Effector memory CD8-positive, alpha-beta T cell (primary cell): ENCODE data around the gene MEGF6.

ENCODE experiments used
- ATAC-seq: fragments of 150-1000 bp; cut with Tn5 transposase; replicated peaks from 2 replicates; pipeline ENCODE4 v1.10.0; 2021; ENCODE audit warnings: mild to moderate bottlenecking, moderate library complexity
- DNase-seq, 3 experiments: peaks; one replicate each; pipeline ENCODE4 v3.0.0; 2021
- H3K27ac Mint-ChIP-seq, 2 donors: one replicate each; pipeline ENCODE4 v1.8.0; 2022; ENCODE audit warnings: mild to moderate bottlenecking in 2 of 2, mixed read lengths in 2 of 2, moderate library complexity in 2 of 2
- H3K27me3 Mint-ChIP-seq, 2 donors: one replicate each; pipeline ENCODE4 v1.8.0; 2022; ENCODE audit warnings: mixed read lengths in 2 of 2
- H3K36me3 Mint-ChIP-seq: one replicate; pipeline ENCODE4 v1.8.0; 2022; ENCODE audit warnings: mild to moderate bottlenecking, moderate library complexity, mixed read lengths; ENCODE audit not compliant: insufficient read depth
- H3K4me1 Mint-ChIP-seq, 2 donors: one replicate each; pipeline ENCODE4 v1.8.0; 2022; ENCODE audit warnings: low read depth in 2 of 2, mixed read lengths in 2 of 2
- H3K4me3 Mint-ChIP-seq, 2 donors: one replicate each; pipeline ENCODE4 v1.8.0; 2022; ENCODE audit warnings: mild to moderate bottlenecking in 2 of 2, mixed read lengths in 2 of 2, moderate library complexity in 2 of 2
- H3K9me3 Mint-ChIP-seq, 2 donors: one replicate each; pipeline ENCODE4 v1.8.0; 2022; ENCODE audit warnings: mixed read lengths in 2 of 2

The MEGF6 gene

DNA sequence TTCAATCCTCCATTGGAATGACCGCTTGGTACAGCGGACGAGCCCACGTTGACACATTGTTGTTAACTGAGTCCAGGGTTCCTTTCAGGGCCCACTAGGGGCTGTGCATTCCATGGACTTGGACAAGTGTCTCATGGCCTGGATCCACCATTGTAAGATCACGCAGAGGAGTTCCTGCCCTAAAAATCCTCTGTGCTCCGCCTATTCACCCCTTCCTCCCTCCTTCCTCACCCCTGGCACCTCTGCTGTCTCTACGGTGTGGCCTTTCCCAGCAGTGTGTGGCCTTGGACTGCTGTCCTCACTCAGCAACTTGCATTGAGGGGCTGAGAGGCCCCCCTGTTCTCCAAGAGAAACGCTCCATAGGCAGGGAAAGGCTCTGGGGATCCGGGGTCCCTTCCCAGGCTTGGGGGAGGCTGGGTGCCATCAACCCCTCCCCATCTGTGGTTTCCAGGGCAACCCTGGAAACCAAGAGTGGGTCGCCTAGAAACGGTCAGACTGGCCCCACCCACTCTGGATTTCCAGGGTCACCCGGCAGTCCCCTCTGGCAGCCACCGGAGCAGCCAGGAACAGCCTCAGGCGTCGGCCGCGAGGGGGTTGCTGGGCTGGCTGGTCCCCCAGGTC lies 50.9 kb downstream of the MEGF6 start:
- peaks cover 20 to 23% of the 10 kb centered on the region in 2 donors for H3K27me3 Mint-ChIP-seq
- no peaks in the 10 kb centered on the region for H3K4me1 Mint-ChIP-seq
- H3K9me3 Mint-ChIP-seq: no peaks in the 10 kb centered on the region
- no peak for DNase-seq
- H3K36me3 Mint-ChIP-seq: no peaks in the 10 kb centered on the region
- H3K4me3 Mint-ChIP-seq: no peak overlapping the region
- ATAC-seq: no peak
- H3K27ac Mint-ChIP-seq: no peak overlapping the region

DNA sequence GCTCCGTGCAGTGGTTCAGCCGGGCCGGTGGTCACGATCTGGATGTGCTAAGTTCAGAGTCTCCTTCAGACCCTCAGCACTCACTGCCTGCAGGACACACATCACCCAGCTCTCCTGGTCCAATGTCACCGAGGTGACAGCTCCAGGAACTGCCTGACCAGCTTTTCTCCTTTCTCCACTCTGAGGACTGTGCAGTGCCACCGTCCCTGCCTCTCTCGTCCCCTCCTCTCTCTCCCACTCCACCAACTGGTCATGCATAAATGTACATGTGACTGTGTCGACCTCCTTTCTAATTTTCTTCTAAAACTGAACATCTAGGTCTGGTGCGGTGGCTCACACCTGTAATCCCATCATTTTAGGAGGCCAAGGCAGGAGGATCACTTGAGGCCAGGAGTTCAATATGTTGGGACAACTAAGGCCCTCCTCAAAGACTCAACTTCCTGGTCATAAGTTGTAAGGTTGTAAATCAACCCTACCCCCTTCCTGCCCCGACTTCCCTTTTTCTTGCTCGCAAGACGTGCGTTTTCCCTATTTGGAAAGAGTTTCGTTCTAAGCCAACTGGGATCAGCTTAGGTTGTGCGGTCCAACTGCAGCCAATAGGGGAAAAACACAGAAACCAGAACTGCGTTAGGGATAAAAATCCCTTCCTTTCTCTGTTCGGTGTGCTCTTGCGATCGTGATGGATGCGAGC lies 53.1 kb downstream of the MEGF6 start:
- Mint-ChIP-seq H3K27ac (no peak overlapping the region), H3K4me3 (no peak overlapping the region), H3K9me3 (no peaks in the 10 kb centered on the region), H3K36me3 (no peaks in the 10 kb centered on the region), H3K27me3 (peaks cover 5% of the 10 kb centered on the region in 2 donors), H3K4me1 (no peaks in the 10 kb centered on the region)
- DNase-seq: no peak
- ATAC-seq: no peak

DNA sequence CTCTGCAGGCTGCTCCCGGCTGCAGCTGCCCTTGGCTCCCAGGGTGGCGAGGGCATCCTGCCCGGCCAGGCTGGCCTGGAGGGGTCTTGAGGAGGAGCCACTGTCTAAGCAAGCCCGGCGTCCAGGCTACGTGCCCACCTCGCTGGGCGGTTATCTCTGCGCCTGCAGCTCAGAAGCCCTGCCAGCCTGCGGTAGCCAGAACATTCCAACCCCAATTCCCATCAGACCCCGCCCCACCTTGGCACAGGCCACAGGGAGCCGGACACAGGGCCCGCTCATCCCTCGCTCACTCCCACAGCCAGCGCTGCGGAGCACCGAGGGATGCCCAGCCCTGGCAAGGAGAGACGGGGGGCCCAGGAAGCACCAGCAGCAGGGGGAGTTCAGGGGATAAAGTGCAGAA lies 53.9 kb downstream of the MEGF6 start:
- H3K27me3 Mint-ChIP-seq: no peaks in the 10 kb centered on the region
- H3K4me3 Mint-ChIP-seq: no peak overlapping the region
- no peak overlapping the region for H3K27ac Mint-ChIP-seq
- DNase-seq: no peak
- no peak for ATAC-seq
- H3K36me3 Mint-ChIP-seq: no peaks in the 10 kb centered on the region
- H3K9me3 Mint-ChIP-seq: no peaks in the 10 kb centered on the region
- no peaks in the 10 kb centered on the region for H3K4me1 Mint-ChIP-seq

DNA sequence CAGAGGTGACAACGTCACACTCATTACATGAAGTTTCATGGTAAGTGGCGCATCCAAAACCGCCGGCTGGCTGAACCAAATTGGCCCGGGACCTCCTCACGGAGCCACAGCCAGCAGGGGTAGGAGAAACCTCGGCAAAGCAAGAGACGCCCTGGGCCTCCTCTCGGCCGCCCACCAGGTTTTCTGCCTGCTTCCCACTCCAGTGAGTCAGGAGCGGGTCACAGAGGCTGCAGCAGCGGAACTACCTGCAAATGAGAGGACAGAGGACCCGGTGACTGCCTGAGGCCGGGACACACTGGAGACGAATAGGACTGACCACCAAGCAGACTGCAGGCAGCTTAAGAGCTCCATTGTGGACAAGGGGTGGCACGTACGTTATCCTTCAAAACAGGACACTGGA lies 55.0 kb downstream of the MEGF6 start:
- H3K4me1 Mint-ChIP-seq: no peaks in the 10 kb centered on the region
- H3K27me3 Mint-ChIP-seq: no peaks in the 10 kb centered on the region
- H3K36me3 Mint-ChIP-seq: no peaks in the 10 kb centered on the region
- H3K9me3 Mint-ChIP-seq: no peaks in the 10 kb centered on the region
- no peak overlapping the region for H3K27ac Mint-ChIP-seq
- ATAC-seq: no peak
- DNase-seq: no peak
- H3K4me3 Mint-ChIP-seq: no peak overlapping the region

DNA sequence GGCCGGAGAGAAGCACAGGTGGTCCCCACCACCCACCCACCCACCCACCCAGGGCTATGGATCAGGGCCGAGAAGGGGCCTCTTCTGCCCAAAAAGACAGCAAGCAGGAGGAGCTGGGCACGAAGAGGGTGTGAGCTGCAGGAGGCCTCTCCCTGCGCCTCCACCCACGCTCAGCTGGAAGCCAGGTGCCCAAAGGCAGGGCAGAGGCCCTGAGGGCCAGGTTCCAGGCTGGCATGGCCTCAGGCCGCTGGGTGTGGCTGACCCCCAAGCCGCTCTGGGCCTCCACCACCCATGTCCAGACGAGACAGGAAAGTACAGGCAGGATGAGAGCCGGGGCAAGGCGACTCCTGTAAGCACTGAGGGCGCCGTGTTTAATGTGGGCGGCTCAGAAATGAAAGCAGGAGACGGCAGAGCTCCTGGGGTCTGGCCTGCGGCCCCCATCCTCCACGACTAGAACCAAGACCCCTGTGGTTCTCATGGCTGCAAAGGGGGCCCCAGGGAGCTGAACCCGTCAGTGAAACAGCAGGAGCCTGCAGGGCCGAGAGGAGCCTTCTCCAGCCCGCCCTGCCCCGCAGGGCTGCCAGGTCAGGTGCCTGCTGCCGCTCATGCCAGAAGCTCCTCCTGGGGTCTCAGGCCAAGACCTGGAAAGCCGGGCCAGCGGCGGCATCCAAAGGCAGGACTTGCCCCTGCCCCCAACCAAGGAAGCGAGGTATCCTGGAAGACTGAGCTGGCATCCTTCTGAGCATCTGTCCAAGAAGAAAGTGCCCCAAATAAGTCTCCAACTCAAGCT lies 56.0 kb downstream of the MEGF6 start:
- Mint-ChIP-seq H3K9me3 (no peaks in the 10 kb centered on the region), H3K36me3 (no peaks in the 10 kb centered on the region), H3K27me3 (no peaks in the 10 kb centered on the region), H3K4me3 (no peak overlapping the region), H3K27ac (no peak overlapping the region), H3K4me1 (no peaks in the 10 kb centered on the region)
- DNase-seq: no peak
- no peak for ATAC-seq

DNA sequence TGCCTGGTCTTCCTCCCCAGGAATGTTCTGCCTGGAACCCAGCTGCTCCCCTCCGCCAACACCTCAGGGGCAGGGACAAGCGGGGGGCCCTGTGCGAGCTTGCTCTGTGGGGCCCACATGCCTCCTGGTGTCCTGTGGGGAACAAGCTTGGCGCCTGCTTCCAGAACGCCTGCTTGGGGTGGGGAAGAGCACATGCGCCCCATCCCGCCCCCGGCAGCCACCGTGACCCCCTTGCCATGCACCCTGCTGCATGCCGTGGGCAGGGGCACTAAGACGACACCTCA lies 57.4 kb downstream of the MEGF6 start:
- H3K9me3 Mint-ChIP-seq: no peaks in the 10 kb centered on the region
- H3K4me1 Mint-ChIP-seq: no peaks in the 10 kb centered on the region
- ATAC-seq: no peak
- DNase-seq: no peak
- H3K4me3 Mint-ChIP-seq: no peak overlapping the region
- no peaks in the 10 kb centered on the region for H3K27me3 Mint-ChIP-seq
- H3K27ac Mint-ChIP-seq: no peak overlapping the region
- no peaks in the 10 kb centered on the region for H3K36me3 Mint-ChIP-seq

DNA sequence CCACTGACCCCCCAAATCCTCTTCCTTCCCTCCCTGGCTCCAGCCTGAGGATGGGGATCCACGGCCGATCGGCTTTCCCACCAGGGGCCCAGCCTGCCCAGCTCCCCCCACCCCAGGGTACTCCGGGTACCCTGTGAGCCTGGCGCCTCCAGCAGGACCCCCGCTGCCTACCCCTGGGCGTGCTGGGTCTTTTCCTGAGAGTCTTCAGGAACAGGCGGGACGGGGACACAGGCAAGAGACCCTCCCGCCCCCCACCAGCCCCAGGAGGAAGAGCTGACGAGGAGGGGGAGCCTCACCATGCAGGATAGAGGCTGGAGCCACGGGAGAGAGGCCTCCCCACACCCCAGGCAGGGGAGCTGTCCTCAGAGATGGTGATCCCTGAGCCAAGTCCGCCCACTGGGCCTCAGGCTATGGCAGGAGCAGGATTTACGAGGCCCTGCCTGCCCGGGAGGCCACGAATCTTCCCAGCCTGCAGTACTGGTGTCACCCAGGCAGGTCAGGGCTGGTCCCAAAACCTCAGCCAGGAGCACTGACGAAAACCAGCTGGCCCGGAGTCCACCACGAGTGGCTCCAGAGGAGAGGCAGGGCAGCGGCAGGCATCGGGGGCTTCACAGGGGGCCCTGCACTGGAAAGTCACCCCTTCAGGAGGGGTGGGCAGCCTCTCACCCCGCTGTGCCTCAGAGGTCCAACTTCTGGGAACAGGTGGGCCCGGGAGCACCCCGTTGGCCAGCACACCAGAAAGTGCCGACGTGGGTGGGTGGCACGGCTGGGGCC lies 58.0 kb downstream of the MEGF6 start:
- Mint-ChIP-seq H3K4me1 (no peaks in the 10 kb centered on the region), H3K36me3 (no peaks in the 10 kb centered on the region), H3K27ac (no peak overlapping the region), H3K27me3 (no peaks in the 10 kb centered on the region), H3K4me3 (no peak overlapping the region), H3K9me3 (no peaks in the 10 kb centered on the region)
- no peak for ATAC-seq
- DNase-seq: no peak

DNA sequence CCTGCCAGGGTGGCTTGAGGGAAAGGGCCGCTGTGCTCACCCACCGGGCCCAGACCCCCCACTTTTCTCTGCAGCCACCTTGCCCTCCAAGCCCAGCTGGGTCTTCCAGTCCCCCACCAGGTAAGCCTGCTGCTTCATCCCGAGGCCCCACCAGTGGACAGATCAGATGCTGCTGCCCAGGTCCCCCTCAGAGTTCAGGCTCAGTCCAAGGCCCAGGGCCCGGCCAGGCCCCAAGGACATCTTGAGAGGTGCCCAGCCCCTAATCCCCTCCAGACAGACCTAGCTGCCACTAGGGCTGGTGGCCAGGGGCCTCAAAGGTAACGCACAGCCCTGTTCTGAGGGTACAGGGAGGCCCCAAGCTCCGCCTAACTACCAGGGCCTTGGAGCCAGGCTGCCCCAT lies 58.6 kb downstream of the MEGF6 start:
- Mint-ChIP-seq H3K9me3 (no peaks in the 10 kb centered on the region), H3K27ac (no peak overlapping the region), H3K4me1 (no peaks in the 10 kb centered on the region), H3K27me3 (no peaks in the 10 kb centered on the region), H3K36me3 (no peaks in the 10 kb centered on the region), H3K4me3 (no peak overlapping the region)
- no peak for ATAC-seq
- DNase-seq: no peak

DNA sequence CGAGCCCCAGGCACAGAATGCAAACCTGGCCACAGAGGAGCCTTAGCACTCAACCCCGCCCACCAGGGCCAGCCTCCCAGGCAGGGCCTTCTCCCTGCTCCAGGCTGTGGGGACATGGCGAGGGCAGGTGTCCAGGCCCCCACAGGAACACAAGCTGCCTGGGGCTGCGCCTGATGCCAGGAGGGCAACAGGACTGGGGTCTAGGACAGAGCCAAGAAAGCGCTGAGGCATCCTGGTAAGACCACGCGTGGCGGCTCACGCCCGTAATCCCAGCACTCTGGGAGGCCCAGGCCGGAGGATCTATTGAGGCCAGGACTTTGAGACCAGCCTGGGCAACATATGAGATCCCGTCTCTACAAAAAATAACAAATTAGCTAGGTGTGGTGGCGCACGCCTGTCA lies 59.1 kb downstream of the MEGF6 start:
- H3K27me3 Mint-ChIP-seq: no peaks in the 10 kb centered on the region
- H3K9me3 Mint-ChIP-seq: no peaks in the 10 kb centered on the region
- no peaks in the 10 kb centered on the region for H3K4me1 Mint-ChIP-seq
- ATAC-seq (no peak), DNase-seq (no peak)
- H3K36me3 Mint-ChIP-seq: no peaks in the 10 kb centered on the region
- H3K27ac Mint-ChIP-seq: no peak overlapping the region
- no peak overlapping the region for H3K4me3 Mint-ChIP-seq

DNA sequence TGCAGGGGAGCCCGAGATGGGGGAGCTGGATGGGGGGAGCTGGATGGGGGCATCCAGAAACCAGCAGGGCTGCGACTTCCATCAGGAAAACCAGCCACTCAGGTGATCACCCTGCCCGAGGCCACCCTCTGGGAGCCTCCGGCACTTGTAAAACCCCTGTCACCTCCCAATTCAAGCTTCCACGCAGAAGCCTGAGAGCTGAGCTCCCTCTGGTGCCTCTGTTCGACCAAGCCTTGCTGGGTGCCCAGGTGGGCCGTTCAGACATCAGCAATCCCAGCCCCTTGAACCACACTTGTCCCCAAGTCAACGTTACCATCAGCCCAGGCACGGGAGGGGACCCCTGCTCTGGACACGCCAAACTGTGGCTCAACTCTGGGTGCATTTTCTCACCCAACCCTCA lies 59.6 kb downstream of the MEGF6 start:
- no peak for ATAC-seq
- Mint-ChIP-seq H3K27me3 (no peaks in the 10 kb centered on the region), H3K4me1 (no peaks in the 10 kb centered on the region), H3K36me3 (no peaks in the 10 kb centered on the region), H3K9me3 (no peaks in the 10 kb centered on the region), H3K27ac (no peak overlapping the region), H3K4me3 (no peak overlapping the region)
- DNase-seq: no peak

DNA sequence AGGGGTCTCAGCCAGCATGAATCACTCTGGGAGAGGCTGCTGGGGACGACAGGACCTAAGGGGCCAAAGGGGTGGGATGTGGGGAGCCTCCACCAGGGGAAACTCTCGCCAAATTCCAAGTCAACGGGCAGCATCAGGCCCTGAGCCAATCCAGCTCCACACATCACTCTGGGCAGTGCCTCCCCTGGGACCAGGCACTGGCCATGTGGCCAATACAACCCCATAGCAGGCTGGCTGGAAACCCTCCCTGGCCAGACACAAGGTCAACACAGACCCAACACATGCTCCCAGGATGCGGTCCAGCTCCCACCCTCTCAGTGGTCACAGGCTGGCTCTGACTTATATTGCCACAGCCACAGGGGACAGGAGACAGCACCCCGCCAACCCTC lies 60.0 kb downstream of the MEGF6 start:
- H3K36me3 Mint-ChIP-seq: no peaks in the 10 kb centered on the region
- no peak for DNase-seq
- no peak for ATAC-seq
- H3K27ac Mint-ChIP-seq: no peak overlapping the region
- H3K9me3 Mint-ChIP-seq: no peaks in the 10 kb centered on the region
- H3K4me1 Mint-ChIP-seq: no peaks in the 10 kb centered on the region
- H3K27me3 Mint-ChIP-seq: no peaks in the 10 kb centered on the region
- H3K4me3 Mint-ChIP-seq: no peak overlapping the region

DNA sequence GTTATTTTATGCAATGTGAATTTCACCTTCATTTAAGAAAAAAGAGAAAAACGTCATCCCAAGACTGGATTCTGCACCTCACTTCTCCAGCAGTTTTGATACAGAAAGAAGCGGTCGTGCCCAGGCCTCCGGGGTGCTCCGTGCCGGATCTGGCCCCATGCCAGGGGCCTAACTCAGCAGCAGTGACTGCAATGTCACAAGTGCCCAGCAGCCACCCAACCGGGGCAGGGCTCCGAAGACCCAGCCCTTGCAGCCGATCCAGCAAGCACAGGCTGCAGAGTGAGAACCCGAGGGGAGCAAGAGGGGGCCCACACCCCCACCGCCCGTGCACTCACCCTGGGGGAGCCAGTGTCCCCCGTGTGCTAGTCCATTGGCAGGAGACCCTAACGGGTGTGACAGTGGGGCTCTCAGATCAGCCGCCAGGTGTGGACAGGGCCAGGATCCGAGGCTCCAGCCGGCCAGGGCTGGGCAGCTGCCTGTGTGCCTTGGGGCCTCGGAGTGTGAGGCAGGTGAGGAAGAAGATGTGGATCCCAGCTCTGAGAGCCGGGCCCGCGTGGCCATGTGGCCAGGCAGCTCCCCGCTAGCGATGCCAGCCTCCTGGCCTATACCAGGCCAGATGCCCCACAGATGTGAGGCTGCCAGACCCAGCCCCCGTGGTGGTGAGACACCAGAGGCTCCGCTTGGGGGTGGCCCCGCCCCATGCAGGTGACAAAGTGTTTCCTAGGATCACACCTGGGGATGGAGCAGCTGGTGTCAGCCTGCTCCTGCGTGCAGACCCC lies 60.6 kb downstream of the MEGF6 start:
- H3K27ac Mint-ChIP-seq: no peak overlapping the region
- no peaks in the 10 kb centered on the region for H3K36me3 Mint-ChIP-seq
- no peak for ATAC-seq
- no peak overlapping the region for H3K4me3 Mint-ChIP-seq
- DNase-seq: no peak
- H3K9me3 Mint-ChIP-seq: no peaks in the 10 kb centered on the region
- no peaks in the 10 kb centered on the region for H3K4me1 Mint-ChIP-seq
- no peaks in the 10 kb centered on the region for H3K27me3 Mint-ChIP-seq

DNA sequence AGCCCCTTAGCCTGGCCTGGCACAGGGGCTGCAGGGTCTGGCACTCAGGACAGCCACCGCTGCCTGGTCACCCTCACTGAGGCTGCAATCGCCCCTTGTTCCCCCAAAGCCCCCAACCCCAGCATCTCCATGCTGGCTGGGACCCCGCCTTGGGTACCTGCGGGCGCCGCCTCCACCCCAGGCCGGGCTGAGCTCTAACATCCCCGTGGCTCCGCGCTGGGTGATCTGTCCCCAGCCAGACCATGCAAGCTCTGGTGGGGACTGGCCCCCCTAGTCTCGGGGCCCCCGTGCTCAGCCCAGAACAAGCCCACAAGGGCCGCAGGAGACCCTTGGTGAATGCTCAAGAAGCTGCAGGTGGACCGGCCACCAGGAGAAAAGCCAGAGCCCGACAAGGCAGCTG lies 62.4 kb downstream of the MEGF6 start:
- H3K27me3 Mint-ChIP-seq: no peaks in the 10 kb centered on the region
- H3K9me3 Mint-ChIP-seq: no peaks in the 10 kb centered on the region
- H3K4me3 Mint-ChIP-seq: no peak overlapping the region
- DNase-seq (no peak), ATAC-seq (no peak)
- H3K36me3 Mint-ChIP-seq: no peaks in the 10 kb centered on the region
- H3K27ac Mint-ChIP-seq: no peak overlapping the region
- no peaks in the 10 kb centered on the region for H3K4me1 Mint-ChIP-seq
